HG03558 (cell line): ENCODE results near the gene UBALD1.

Experiments
- ATAC-seq: cut with Tn5 transposase; IDR thresholded peaks from one replicate; pipeline ENCODE4 v1.9.1; 2021; ENCODE audit warnings: moderate number of reproducible peaks; ENCODE audit not compliant: unreplicated experiment; ENCODE audit errors: extremely low read depth

The UBALD1 gene

DNA sequence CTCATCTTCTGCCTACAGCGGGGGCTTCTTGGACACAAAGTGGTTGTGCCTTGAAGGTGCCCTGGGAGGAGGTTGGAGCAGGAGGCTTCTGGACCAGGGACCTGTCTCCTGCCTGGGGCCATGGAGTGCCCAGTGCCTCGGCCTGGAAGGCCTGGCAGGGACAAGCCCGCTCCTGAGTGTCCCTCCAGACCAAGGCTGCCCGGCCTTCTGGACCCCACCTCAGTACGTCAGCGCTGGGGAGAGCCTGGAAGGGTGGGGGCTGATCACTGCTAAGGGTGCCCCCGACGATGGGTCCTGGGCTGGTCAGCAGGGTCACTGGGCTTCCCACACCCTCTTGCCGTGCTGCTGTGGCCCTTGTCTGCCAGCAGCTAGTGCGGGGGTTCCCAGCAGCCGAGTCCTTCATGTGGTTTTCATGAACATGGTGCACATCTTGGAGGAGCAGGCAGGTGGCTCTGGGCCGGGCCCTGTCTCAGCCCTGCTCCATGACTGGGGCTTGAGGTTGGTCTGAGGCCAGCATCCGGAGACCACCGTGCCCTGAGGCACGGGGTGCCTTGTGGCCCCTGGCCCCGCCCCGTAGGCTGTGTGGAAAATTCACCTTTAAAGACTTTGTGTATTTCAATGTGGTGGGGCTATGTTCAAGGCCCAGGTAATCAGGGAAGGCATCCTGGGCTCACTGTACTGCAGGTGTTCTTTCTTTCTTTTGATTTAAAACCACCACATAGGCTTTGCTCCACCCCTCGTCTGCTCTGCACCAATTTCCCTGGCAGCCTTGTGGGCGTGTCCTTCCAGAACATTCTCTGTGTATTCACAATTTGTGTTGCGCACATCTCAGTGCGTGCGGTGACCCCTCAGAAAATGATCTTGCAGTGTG lies 32.3 kb upstream of the UBALD1 start:
- no peak for ATAC-seq

DNA sequence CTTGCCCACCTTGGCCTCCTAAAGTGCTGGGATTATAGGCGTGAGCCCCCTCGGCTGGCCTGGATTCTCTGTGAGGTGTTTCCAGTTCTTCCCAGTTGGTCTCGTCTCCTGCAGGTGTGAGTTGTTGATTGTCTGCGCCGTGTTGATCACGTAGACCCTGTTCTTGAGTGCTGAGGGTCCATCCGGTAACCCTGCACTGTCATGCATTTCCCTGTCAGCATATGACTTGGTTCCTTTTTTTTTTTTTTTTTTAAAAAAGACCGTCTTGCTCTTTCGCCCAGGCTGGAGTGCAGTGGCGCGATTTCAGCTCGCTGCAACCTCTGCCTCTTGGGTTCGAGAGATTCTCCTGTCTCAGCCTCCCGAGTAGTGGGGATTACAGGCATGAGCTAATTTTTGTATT lies 27.2 kb upstream of the UBALD1 start:
- ATAC-seq: no peak

GRCh38 chr16:4641306-4641687 lies 26.6 kb upstream of the UBALD1 start:
- no peak for ATAC-seq

- no peak for ATAC-seq
These were observed 26.1 kb upstream of the UBALD1 start for GRCh38 chr16:4640572-4641305.

DNA sequence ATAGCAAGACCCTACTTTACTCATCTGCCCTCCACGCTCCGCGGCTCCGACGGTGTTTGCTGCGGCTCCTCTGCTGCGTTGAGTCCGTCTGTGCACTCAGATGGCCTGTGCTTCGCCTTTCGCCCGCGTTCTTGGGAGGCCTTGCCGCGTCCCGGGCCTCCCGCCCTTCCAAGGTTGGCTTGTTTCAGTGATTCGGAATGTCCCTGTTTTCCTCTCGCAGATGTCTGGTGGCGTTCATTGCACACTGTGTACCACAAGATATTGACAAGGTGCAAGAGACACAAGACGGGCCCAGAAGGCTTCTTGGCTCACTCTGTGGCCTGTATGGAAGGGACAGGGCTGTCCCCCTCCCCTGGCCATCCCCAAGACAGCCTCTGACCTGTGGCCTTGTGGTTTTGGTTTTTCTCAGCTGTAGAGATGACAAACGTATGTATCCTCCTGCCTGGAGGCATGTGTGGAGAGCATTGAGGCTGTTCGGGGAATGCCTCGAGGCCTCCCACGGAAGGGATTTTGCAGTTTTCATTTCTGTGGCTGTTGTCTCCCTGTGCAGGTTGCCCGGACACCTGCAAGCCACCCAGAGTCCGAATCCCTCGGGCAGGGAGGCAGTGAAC lies 25.3 kb upstream of the UBALD1 start:
- no peak for ATAC-seq

DNA sequence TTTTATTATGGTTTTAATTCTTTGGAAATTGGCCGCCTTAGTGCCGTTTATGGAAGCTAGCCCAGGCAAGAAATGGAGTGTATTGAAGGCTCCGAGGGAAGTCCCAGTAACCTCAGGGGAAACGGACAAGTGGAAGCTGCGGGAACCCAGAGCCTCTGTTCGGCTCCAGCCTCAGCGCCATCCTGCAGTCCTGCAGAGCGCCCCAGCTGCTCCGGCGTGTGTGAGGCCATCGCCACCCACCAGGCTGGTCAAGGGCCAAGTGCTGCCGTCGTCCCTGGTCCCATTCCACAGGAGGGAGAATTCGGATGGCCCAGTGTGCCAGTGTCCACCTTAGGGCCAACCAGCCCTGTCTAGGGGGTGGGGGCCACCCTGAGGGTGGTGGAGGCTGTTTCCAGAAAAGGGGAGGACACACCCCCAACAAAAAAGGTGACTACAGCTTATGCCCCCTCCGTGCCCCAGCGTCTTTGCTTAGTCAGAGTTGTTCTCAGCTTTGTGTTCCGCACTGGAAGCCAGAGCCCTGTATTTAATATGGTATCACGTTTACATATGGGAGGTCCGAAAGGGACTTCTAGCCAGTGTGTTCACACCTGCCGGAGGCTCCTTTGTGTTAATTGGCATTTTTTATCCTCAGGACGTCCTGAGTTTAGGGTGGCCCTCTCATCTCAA lies 22.9 kb upstream of the UBALD1 start:
- ATAC-seq: no peak

DNA sequence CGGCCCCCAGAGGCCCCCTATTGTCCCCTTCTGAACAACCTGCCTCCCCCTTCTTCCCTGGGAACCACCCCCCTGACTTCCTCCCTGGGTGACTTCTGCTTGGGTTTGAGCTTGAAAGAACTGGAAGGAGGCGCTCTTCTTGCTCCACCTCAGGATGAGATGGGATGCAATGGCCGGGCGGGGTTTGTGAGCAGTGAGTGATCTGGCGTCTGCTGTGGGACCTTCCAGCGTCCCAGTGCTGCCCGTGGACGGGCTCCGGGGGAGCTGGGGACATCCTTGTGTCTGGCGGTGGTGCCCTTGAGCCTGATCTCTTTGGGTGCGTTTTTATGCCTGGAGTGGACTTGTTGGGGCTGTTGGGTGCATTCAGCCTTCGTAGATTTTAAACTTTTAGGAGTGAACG lies 21.5 kb upstream of the UBALD1 start:
- ATAC-seq: no peak

- no peak for ATAC-seq
These were observed 20.1 kb upstream of the UBALD1 start for GRCh38 chr16:4634768-4635167.

DNA sequence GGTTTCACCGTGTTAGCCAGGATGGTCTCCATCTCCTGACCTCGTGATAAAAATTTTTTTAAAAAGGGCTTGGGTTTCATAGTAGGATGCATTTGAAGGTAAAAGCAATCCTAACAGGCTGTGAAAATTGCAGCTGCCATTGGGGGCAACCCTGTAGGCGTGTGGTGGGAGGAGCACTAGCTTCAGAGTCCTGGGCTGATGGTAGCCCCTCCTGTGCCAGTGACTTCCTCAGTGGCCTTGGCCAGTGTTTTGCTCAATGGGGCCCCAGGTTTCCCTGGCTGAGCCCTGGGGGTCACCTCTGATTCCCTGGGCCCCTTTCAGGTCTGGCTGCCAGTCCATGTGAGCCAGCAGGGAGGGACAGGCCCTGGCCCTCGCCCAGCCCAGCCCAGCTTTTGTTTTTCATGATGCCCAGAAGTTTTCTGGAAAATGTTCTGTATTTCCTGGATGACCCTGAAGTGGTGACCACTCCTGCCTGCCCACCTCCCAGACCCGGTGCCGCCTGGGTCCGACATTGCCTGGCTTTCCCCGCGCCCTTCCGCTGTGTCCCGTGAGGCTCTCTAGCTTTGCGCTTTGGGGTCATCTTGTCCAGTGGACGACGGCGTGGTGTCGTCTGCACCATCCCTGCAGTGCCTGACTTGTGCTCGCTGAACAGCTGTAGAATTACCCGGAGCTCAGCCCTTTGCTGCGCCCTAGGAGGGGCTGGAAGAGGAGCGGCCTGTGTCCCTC lies 19.4 kb upstream of the UBALD1 start:
- no peak for ATAC-seq

DNA sequence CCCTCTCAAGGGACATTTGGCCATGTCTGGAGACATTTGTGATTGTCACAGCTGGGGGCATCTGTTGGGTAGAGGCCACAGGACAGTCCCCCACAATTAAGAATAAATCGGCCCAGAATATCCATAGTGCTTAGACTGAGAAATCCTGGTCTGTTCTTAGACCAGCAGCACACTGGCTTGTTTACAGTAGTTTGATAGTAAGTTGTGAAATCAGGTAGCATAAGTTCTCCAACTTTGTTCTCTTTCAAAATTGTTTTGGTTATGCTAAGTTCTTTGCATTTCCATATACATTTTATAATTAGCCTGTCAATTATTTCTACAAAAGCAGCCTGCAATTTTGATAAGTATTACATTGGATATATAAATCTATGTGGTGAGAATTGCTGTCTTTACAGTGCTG lies 16.8 kb upstream of the UBALD1 start:
- ATAC-seq: no peak

DNA sequence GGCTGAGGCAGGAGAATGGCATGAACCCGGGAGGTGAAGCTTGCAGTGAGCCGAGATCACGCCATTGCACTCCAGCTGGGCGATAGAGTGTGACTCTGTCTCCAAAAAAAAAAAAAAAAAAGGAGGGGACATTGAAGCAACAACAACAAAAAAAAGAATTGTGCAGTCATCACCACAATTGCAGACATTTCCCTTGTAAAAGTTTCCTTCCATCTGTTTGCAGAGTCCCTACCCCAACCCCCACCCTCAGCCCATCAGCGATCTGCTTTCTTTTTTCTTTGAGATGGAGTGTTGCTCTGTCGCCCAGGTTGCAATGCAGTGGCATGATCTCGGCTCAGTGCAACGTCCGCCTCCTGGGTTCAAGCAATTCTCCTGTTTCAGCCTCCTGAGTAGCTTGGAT lies 13.6 kb upstream of the UBALD1 start:
- no peak for ATAC-seq

GRCh38 chr16:4626396-4626795 lies 11.7 kb upstream of the UBALD1 start:
- no peak for ATAC-seq

- no peak for ATAC-seq
These were observed 11.0 kb upstream of the UBALD1 start for GRCh38 chr16:4625560-4626159.

GRCh38 chr16:4624827-4625559 lies 10.3 kb upstream of the UBALD1 start:
- peak; percentile 24 for ATAC-seq

- peak; percentile 43 for ATAC-seq
These were observed 9.5 kb upstream of the UBALD1 start, which contains the start of gene MGRN1 for GRCh38 chr16:4624015-4624826. Gene MGRN1, plus strand, starts transcription at chr16:4624826. Its CDS starts 135 bp downstream, at chr16:4624961.

DNA sequence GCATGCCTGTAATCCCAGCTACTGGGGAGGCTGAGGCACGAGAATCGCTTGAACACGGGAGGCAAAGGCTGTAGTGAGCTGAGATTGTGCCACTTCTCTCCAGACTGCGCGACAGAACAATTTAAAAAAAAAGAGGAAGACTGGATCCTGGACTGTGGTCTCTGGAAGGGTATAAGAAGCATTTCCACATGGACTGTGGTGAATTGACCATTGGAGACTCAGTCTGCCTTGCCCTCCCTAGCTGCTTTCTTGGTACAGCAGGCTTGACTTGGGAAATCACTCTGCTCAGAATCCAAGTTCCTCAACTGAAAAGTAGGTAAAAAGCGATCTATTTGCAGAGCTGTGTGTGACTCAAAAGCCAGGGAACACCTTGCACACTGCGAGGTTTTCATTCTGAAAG lies 8.9 kb upstream of the UBALD1 start:
- ATAC-seq: no peak

GRCh38 chr16:4618645-4619418 lies 4.1 kb upstream of the UBALD1 start:
- no peak for ATAC-seq
